ENCODE results near the gene RBMS1.

DNA sequence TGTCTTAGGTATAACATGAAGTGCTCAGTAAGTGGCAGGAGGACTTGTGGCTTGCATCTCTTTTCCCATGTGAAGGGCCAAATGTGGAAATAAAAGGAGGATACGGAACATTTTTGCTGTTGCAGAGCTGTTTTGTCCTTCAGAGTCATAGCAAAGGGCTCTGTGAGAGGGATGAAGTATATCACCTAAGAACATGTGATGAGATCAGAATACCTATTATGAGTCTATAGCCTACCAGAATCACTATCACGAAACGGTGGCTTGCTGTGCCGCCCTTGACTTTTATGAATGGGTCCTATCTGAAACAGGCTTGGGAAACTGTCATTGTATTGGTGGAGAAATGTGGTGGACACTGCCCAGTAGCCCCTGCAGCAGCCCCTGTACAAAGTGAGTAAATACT lies 226.6 kb downstream of the RBMS1 start:
- TF ChIP-seq, protein P1, sequence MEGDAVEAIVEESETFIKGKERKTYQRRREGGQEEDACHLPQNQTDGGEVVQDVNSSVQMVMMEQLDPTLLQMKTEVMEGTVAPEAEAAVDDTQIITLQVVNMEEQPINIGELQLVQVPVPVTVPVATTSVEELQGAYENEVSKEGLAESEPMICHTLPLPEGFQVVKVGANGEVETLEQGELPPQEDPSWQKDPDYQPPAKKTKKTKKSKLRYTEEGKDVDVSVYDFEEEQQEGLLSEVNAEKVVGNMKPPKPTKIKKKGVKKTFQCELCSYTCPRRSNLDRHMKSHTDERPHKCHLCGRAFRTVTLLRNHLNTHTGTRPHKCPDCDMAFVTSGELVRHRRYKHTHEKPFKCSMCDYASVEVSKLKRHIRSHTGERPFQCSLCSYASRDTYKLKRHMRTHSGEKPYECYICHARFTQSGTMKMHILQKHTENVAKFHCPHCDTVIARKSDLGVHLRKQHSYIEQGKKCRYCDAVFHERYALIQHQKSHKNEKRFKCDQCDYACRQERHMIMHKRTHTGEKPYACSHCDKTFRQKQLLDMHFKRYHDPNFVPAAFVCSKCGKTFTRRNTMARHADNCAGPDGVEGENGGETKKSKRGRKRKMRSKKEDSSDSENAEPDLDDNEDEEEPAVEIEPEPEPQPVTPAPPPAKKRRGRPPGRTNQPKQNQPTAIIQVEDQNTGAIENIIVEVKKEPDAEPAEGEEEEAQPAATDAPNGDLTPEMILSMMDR (IDR thresholded peaks at IDR 0.05): no peak
- TF ChIP-seq POLR2AphosphoS5 (IDR thresholded peaks at IDR 0.05): no peak
- TF ChIP-seq POLR2A (IDR thresholded peaks at IDR 0.05): no peak
- TF ChIP-seq EP300 (IDR thresholded peaks at IDR 0.05): no peak

Data from gastroesophageal sphincter (tissue), 3 donors.